WTC11 (cell line): ENCODE data around the gene ARHGAP42. TPM values are rescaled to one million over a fixed set of nuclear protein-coding genes. Genes with fewer than 3 reads are reported as not detected.
"Not testable (repeated sequence)": the region's sequence is repeated elsewhere in the genome, so short reads cannot be mapped to it uniquely, and the experiment has no call there.

Experiments
- ATAC-seq: fragments of 200-7000 bp; cut with Tn5 transposase; 2 replicates; pipeline ENCODE4 v1.10.0; 2021; ENCODE audit warnings: mild to moderate bottlenecking, moderate library complexity
- CTCF ChIA-PET: fragments of 300-600 bp; sonication (Branson Sonifier 250); formaldehyde crosslinking; loops from one replicate; lab custom pipeline; 2021; ENCODE audit warnings: antibody characterized with exemption; lab: Charles Lee
- POLR2A ChIA-PET: fragments of 350-600 bp; sonication (Branson Sonifier 250); formaldehyde crosslinking; loops from one replicate; lab custom pipeline; 2021; ENCODE audit warnings: antibody characterized with exemption; lab: Charles Lee
- DNase-seq: peaks from one replicate; pipeline ENCODE4 v3.0.0; 2021; ENCODE audit warnings: low spot score
- H3K27ac Mint-ChIP-seq: 2 replicates; pipeline ENCODE4 v1.8.0; 2021; ENCODE audit warnings: mixed read lengths
- H3K27me3 Mint-ChIP-seq: 2 replicates; pipeline ENCODE4 v1.8.0; 2021; ENCODE audit warnings: low read depth, mild to moderate bottlenecking, moderate library complexity, mixed read lengths
- H3K36me3 Mint-ChIP-seq: 2 replicates; pipeline ENCODE4 v1.8.0; 2021; ENCODE audit warnings: mixed read lengths
- H3K4me1 Mint-ChIP-seq: 2 replicates; pipeline ENCODE4 v1.8.0; 2022; ENCODE audit warnings: mixed read lengths
- H3K4me3 Mint-ChIP-seq: 2 replicates; pipeline ENCODE4 v1.8.0; 2021; ENCODE audit warnings: mild to moderate bottlenecking, moderate library complexity, mixed read lengths
- H3K9me3 Mint-ChIP-seq: 2 replicates; pipeline ENCODE4 v1.8.0; 2021; ENCODE audit warnings: mixed read lengths
- CREM ChIP-seq: sonication (generic); formaldehyde crosslinking; IDR thresholded peaks from 2 replicates; pipeline ENCODE4 v1.8.1; 2022; ENCODE audit warnings: mild to moderate bottlenecking, missing genetic modification reagents, moderate library complexity
- E2F5 ChIP-seq: sonication (generic); formaldehyde crosslinking; IDR thresholded peaks from 2 replicates; pipeline ENCODE4 v1.8.1; 2022; ENCODE audit warnings: mild to moderate bottlenecking, moderate library complexity, missing genetic modification reagents
- GABPB1 ChIP-seq: sonication (generic); formaldehyde crosslinking; IDR thresholded peaks from 2 replicates; pipeline ENCODE4 v1.8.1; 2023; ENCODE audit warnings: mild to moderate bottlenecking, missing genetic modification reagents
- KAT7 ChIP-seq: sonication (generic); formaldehyde crosslinking; IDR thresholded peaks from 2 replicates; pipeline ENCODE4 v1.8.1; 2023; ENCODE audit warnings: missing genetic modification reagents, mild to moderate bottlenecking, borderline replicate concordance
- NR1H2 ChIP-seq: sonication (generic); formaldehyde crosslinking; IDR thresholded peaks from 2 replicates; pipeline ENCODE4 v1.9.0; 2021; ENCODE audit warnings: mild to moderate bottlenecking, moderate library complexity, missing genetic modification reagents
- ZNF138 ChIP-seq: sonication (generic); formaldehyde crosslinking; conservative IDR thresholded peaks from 2 replicates; pipeline ENCODE4 v1.8.1; 2022; ENCODE audit warnings: mild to moderate bottlenecking, moderate library complexity, missing genetic modification reagents
- ZNF416 ChIP-seq: fragments of 250-450 bp; sonication (Bioruptor Pico); IDR thresholded peaks from 2 replicates; pipeline ENCODE4 v1.9.0; 2021; ENCODE audit warnings: mild to moderate bottlenecking, inconsistent platforms
- ZNF512 ChIP-seq: sonication (generic); formaldehyde crosslinking; IDR thresholded peaks from 2 replicates; pipeline ENCODE4 v1.8.1; 2022; ENCODE audit warnings: missing genetic modification reagents, borderline replicate concordance
- total RNA-seq: library from RNA; stranded (reverse); gene quantifications from 3 replicates; pipeline ENCODE4 v1.2.3, GENCODE V29; 2021
- TF ChIP-seq, protein P1 (sequence below): sonication (generic); formaldehyde crosslinking; IDR thresholded peaks from 2 replicates; pipeline ENCODE4 v1.8.1; 2023; ENCODE audit warnings: mild to moderate bottlenecking, missing genetic modification reagents, borderline replicate concordance
- TF ChIP-seq, protein P2 (sequence below): sonication (generic); formaldehyde crosslinking; IDR thresholded peaks from 2 replicates; pipeline ENCODE4 v1.8.0; 2023; ENCODE audit warnings: mild to moderate bottlenecking, missing genetic modification reagents
- TF ChIP-seq, protein P3 (sequence below): fragments of 250-450 bp; sonication (Bioruptor Pico); conservative IDR thresholded peaks from 2 replicates; pipeline ENCODE4 v1.9.0; 2021; ENCODE audit warnings: mild to moderate bottlenecking

Gene ARHGAP42
- total RNA-seq, 1 experiment from 2014 or later, result 32.5 TPM

- TF ChIP-seq, protein P1, sequence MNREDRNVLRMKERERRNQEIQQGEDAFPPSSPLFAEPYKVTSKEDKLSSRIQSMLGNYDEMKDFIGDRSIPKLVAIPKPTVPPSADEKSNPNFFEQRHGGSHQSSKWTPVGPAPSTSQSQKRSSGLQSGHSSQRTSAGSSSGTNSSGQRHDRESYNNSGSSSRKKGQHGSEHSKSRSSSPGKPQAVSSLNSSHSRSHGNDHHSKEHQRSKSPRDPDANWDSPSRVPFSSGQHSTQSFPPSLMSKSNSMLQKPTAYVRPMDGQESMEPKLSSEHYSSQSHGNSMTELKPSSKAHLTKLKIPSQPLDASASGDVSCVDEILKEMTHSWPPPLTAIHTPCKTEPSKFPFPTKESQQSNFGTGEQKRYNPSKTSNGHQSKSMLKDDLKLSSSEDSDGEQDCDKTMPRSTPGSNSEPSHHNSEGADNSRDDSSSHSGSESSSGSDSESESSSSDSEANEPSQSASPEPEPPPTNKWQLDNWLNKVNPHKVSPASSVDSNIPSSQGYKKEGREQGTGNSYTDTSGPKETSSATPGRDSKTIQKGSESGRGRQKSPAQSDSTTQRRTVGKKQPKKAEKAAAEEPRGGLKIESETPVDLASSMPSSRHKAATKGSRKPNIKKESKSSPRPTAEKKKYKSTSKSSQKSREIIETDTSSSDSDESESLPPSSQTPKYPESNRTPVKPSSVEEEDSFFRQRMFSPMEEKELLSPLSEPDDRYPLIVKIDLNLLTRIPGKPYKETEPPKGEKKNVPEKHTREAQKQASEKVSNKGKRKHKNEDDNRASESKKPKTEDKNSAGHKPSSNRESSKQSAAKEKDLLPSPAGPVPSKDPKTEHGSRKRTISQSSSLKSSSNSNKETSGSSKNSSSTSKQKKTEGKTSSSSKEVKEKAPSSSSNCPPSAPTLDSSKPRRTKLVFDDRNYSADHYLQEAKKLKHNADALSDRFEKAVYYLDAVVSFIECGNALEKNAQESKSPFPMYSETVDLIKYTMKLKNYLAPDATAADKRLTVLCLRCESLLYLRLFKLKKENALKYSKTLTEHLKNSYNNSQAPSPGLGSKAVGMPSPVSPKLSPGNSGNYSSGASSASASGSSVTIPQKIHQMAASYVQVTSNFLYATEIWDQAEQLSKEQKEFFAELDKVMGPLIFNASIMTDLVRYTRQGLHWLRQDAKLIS (CRISPR knock-in tag), result no peak
- no peak for TF ChIP-seq NR1H2
- TF ChIP-seq ZNF512 (CRISPR knock-in tag), result no peak
- TF ChIP-seq ZNF416 (CRISPR knock-in tag), result no peak
- no peak for TF ChIP-seq ZNF138
Observed at GRCh38 chr11:100746448-100746847, 59.4 kb downstream of the ARHGAP42 start (continued).

GRCh38 chr11:100748153-100748552 lies 61.1 kb downstream of the ARHGAP42 start:
- Mint-ChIP-seq H3K27ac (peak overlapping the region; percentile 18; the same call in 1 of the 2 replicates), H3K4me1 (peaks cover 58% of the 10 kb centered on the region), H3K9me3 (peaks cover 20% of the 10 kb centered on the region), H3K27me3 (peaks cover 6% of the 10 kb centered on the region), H3K4me3 (no peak overlapping the region), H3K36me3 (peaks cover 20% of the 10 kb centered on the region)
- ChIA-PET CTCF (no interaction called here), POLR2A (no interaction called here)
- ATAC-seq (no peak), DNase-seq (no peak)
- no peak for TF ChIP-seq CREM
- no peak for TF ChIP-seq KAT7 (CRISPR knock-in tag)
- no peak for TF ChIP-seq GABPB1 (CRISPR knock-in tag)

- DNase-seq, POLR2A ChIA-PET, ATAC-seq, H3K27me3 Mint-ChIP-seq, H3K4me3 Mint-ChIP-seq, H3K27ac Mint-ChIP-seq: not testable (repeated sequence)
- CTCF ChIA-PET, result interaction anchor here (0.6 kb wide), 1 partner anchor 45 kb away, joined by 3 read pairs; no protein-coding TSS in a partner anchor
- peaks cover 20% of the 10 kb centered on the region for H3K36me3 Mint-ChIP-seq
- H3K4me1 Mint-ChIP-seq, result peaks cover 58% of the 10 kb centered on the region
- H3K9me3 Mint-ChIP-seq, result peaks cover 20% of the 10 kb centered on the region
Observed at GRCh38 chr11:100749887-100750565, 62.9 kb downstream of the ARHGAP42 start.

DNA sequence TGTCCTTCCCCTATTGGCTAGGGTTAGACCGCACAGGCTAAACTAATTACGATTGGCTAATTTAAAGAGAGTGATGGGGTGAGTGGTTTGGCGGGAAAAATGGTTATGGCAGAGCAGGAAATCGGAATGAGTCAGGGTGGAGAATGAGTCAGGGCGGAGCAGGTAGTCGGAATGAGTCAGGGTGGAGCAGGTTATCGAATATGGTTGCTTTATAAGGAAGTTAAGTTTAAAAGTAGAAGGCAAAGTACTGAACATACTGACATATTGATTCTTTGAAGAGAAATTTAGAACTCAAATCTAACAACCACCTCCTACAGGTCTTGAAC lies 63.4 kb downstream of the ARHGAP42 start:
- H3K4me3 Mint-ChIP-seq, DNase-seq, POLR2A ChIA-PET, ATAC-seq, H3K27ac Mint-ChIP-seq, H3K27me3 Mint-ChIP-seq, CTCF ChIA-PET: not testable (repeated sequence)
- Mint-ChIP-seq H3K9me3 (peaks cover 20% of the 10 kb centered on the region), H3K4me1 (peaks cover 57% of the 10 kb centered on the region), H3K36me3 (peaks cover 20% of the 10 kb centered on the region)

DNA sequence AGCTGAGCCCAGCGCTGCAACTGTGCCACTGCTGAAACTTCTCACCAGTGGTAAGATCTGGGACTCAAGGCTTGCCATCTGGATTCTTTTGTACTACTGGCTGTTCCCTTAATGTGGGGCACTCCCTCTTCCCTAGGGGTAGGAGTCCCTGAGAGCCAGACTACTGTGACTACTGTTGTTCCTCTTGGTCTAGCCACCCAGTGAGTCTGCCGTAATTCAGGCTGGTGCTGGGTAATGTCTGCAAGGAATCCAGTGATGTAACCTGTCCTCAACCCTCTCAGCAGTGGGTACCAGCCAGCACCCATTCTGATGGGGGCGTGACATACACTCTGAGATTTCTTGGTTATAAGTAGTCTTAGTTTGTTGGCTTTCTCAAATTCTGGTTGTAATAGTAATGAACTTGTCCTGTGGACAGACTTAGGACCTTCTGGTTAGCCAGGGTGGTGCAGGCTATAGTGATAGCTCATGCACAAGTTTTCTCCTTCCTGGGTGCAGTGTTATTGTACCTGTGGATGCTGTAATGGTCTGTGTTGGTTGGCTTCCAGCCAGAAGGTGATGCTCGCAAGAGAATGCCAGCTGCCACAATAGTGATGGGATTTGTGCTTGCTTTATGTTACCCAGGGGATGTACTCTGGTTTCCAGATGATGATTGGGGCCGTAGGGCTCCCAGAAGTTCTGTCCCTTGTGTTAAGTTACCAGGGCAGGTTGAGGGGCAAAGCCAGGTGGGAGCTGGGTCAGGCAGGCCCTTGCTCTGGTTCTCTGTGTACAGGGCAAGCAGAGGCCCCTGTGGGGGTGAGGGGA lies 65.5 kb downstream of the ARHGAP42 start:
- no peak for ATAC-seq
- no peak overlapping the region for H3K4me3 Mint-ChIP-seq
- H3K36me3 Mint-ChIP-seq, result peaks cover 20% of the 10 kb centered on the region
- peak overlapping the region; percentile 26 for H3K27ac Mint-ChIP-seq
- peaks cover 47% of the 10 kb centered on the region for H3K4me1 Mint-ChIP-seq
- ChIA-PET POLR2A (interaction anchor here (0.9 kb wide), 1 partner anchor 59 kb away, joined by 5 read pairs; no protein-coding TSS in a partner anchor), CTCF (interaction anchor here (0.6 to 1.8 kb wide), 14 partner anchors 9 to 178 kb away, joined by 3 to 9 read pairs (median 4); partner anchors contain the start of gene ARHGAP42)
- DNase-seq, result no peak
- peaks cover 20% of the 10 kb centered on the region for H3K9me3 Mint-ChIP-seq
- H3K27me3 Mint-ChIP-seq, result peaks cover 6% of the 10 kb centered on the region
- TF ChIP-seq, protein P2, sequence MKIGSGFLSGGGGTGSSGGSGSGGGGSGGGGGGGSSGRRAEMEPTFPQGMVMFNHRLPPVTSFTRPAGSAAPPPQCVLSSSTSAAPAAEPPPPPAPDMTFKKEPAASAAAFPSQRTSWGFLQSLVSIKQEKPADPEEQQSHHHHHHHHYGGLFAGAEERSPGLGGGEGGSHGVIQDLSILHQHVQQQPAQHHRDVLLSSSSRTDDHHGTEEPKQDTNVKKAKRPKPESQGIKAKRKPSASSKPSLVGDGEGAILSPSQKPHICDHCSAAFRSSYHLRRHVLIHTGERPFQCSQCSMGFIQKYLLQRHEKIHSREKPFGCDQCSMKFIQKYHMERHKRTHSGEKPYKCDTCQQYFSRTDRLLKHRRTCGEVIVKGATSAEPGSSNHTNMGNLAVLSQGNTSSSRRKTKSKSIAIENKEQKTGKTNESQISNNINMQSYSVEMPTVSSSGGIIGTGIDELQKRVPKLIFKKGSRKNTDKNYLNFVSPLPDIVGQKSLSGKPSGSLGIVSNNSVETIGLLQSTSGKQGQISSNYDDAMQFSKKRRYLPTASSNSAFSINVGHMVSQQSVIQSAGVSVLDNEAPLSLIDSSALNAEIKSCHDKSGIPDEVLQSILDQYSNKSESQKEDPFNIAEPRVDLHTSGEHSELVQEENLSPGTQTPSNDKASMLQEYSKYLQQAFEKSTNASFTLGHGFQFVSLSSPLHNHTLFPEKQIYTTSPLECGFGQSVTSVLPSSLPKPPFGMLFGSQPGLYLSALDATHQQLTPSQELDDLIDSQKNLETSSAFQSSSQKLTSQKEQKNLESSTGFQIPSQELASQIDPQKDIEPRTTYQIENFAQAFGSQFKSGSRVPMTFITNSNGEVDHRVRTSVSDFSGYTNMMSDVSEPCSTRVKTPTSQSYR (CRISPR knock-in tag), result no peak
- TF ChIP-seq, protein P3, sequence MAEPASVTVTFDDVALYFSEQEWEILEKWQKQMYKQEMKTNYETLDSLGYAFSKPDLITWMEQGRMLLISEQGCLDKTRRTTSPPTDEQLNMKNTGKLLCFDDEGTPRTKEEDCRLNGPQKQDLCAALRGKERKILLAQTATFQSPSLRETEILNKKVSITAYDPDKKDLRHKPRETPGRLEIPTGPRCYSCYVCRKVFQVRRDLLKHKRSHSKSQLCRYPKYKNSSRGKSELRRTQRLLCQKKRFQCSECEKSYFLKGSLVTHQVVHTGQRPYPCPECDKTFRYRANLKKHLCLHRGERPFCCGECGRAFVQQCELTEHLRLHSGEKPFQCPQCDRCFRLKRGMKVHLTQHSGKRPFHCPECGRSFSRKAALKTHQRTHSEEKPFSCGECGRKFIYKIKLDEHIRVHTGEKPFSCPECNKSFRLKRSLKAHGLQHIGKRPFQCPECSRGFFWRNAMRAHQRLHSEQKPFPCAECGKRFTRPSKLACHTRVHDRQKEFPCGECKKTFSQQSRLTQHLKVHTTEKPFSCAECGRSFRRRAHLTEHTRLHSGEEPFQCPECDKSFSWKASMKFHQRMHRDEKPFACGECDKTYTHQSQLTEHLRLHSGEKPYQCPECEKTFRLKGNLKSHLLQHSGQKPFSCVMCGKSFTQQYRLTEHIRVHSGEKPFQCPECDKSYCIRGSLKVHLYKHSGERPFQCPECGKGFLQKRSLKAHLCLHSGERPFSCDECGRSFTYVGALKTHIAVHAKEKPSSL (CRISPR knock-in tag), result no peak
- no peak for TF ChIP-seq E2F5
